Measurements from ENCODE around the gene PYGO2. TPM values are rescaled to one million over a fixed set of nuclear protein-coding genes. Genes with fewer than 3 reads are reported as not detected.

PYGO2 gene
- total RNA-seq, 1 donor from 2014 or later = 13.2 TPM

- intact Hi-C loops (cut with DNase I) = no loop called here
These were observed 6.4 kb downstream of the PYGO2 start for GRCh38 chr1:154955039-154955717.

GRCh38 chr1:154954541-154954940, 7.0 kb downstream of the PYGO2 start:
- ATAC-seq (ENCODE audit: poor library complexity) (no peak), DNase-seq (no peak)
- intact Hi-C loops (cut with DNase I) = no loop called here

More at GRCh38 chr1:154955039-154955717, 6.4 kb downstream of the PYGO2 start:
- DNase-seq = no peak
- no peak for ATAC-seq (ENCODE audit: poor library complexity)

GRCh38 chr1:154953611-154954038, 8.0 kb downstream of the PYGO2 start:
- intact Hi-C loops (cut with DNase I) = no loop called here
- DNase-seq = no peak
- ATAC-seq (ENCODE audit: poor library complexity) = no peak

- DNase-seq (no peak), ATAC-seq (ENCODE audit: poor library complexity) (no peak)
These were observed 8.9 kb downstream of the PYGO2 start for GRCh38 chr1:154952664-154953063.

GRCh38 chr1:154951901-154952657, 9.5 kb downstream of the PYGO2 start:
- ATAC-seq (ENCODE audit: poor library complexity) = no peak
- intact Hi-C loops (cut with DNase I) = no loop called here
- no peak for DNase-seq

More at GRCh38 chr1:154952664-154953063, 8.9 kb downstream of the PYGO2 start:
- intact Hi-C loops (cut with DNase I) = no loop called here

- intact Hi-C loops (cut with DNase I) = no loop called here
- ATAC-seq (ENCODE audit: poor library complexity) (no peak), DNase-seq (no peak)
These were observed 13.5 kb downstream of the PYGO2 start for GRCh38 chr1:154948079-154948478.

GRCh38 chr1:154945962-154946850, 15.4 kb downstream of the PYGO2 start:
- DNase-seq = no peak
- intact Hi-C loops (cut with DNase I) = no loop called here

GRCh38 chr1:154945160-154945961, 16.2 kb downstream of the PYGO2 start:
- no peak for DNase-seq
- intact Hi-C loops (cut with DNase I) = no loop called here
- no peak for ATAC-seq (ENCODE audit: poor library complexity)

More at GRCh38 chr1:154945962-154946850, 15.4 kb downstream of the PYGO2 start:
- no peak for ATAC-seq (ENCODE audit: poor library complexity)

GRCh38 chr1:154944401-154945159, 17.0 kb downstream of the PYGO2 start:
- intact Hi-C loops (cut with DNase I) = no loop called here
- DNase-seq (no peak), ATAC-seq (ENCODE audit: poor library complexity) (peak; percentile 8)

- ATAC-seq (ENCODE audit: poor library complexity) = peak; percentile 63
- intact Hi-C loops (cut with DNase I) = no loop called here
- no peak for DNase-seq
These were observed 17.8 kb downstream of the PYGO2 start for GRCh38 chr1:154943649-154944400.

GRCh38 chr1:154941333-154942013, 20.1 kb downstream of the PYGO2 start:
- intact Hi-C loops (cut with DNase I) = no loop called here
- DNase-seq = no peak
- ATAC-seq (ENCODE audit: poor library complexity) = no peak

- ATAC-seq (ENCODE audit: poor library complexity) (no peak), DNase-seq (no peak)
- intact Hi-C loops (cut with DNase I) = no loop called here
These were observed 20.9 kb downstream of the PYGO2 start for GRCh38 chr1:154940651-154941194.

- DNase-seq = no peak
- intact Hi-C loops (cut with DNase I) = no loop called here
- no peak for ATAC-seq (ENCODE audit: poor library complexity)
These were observed 21.4 kb downstream of the PYGO2 start for GRCh38 chr1:154940213-154940560.

GRCh38 chr1:154938604-154939399, 22.8 kb downstream of the PYGO2 start:
- no peak for DNase-seq
- intact Hi-C loops (cut with DNase I) = no loop called here

GRCh38 chr1:154937988-154938386, 23.6 kb downstream of the PYGO2 start:
- intact Hi-C loops (cut with DNase I) = no loop called here
- DNase-seq (no peak), ATAC-seq (ENCODE audit: poor library complexity) (no peak)

More at GRCh38 chr1:154938604-154939399, 22.8 kb downstream of the PYGO2 start:
- ATAC-seq (ENCODE audit: poor library complexity) = no peak

Measured in Right ventricle myocardium superior (tissue), 1 donor.